Neural progenitor cell (in vitro differentiated cells): ENCODE data around the gene HAPSTR1. TPM values are rescaled to one million over a fixed set of nuclear protein-coding genes. Genes with fewer than 3 reads are reported as not detected.

Experiments used
- DNase-seq: peaks from one replicate; pipeline ENCODE4 v3.0.0-alpha.2; 2016; ENCODE audit warnings: low spot score
- H2AFZ ChIP-seq: fragments of 200-600 bp; sonication (generic); replicated peaks from 2 replicates; pipeline ENCODE4 v1.6.1; 2016; ENCODE audit warnings: antibody characterized with exemption
- H3F3A ChIP-seq: fragments of 200-600 bp; sonication (generic); 2 replicates; pipeline ENCODE4 v1.6.1; 2016; ENCODE audit warnings: antibody characterized with exemption, low read depth
- H3K27ac ChIP-seq: fragments of 200-600 bp; sonication (generic); 2 replicates; pipeline ENCODE4 v1.5.1; 2016; ENCODE audit warnings: mild to moderate bottlenecking
- H3K27me3 ChIP-seq: fragments of 200-600 bp; sonication (generic); 2 replicates; pipeline ENCODE4 v1.6.1; 2016; ENCODE audit warnings: mild to moderate bottlenecking, moderate library complexity
- H3K36me3 ChIP-seq: fragments of 200-600 bp; sonication (generic); 2 replicates; pipeline ENCODE4 v1.5.1; 2016
- H3K4me1 ChIP-seq: fragments of 200-600 bp; sonication (generic); 2 replicates; pipeline ENCODE4 v1.6.1; 2016; ENCODE audit warnings: mixed run types
- H3K4me2 ChIP-seq: fragments of 200-600 bp; sonication (generic); 2 replicates; pipeline ENCODE4 v1.6.1; 2016
- H3K4me3 ChIP-seq: fragments of 200-600 bp; sonication (generic); 2 replicates; pipeline ENCODE4 v1.5.1; 2016
- H3K79me2 ChIP-seq: fragments of 200-600 bp; sonication (generic); 2 replicates; pipeline ENCODE4 v1.6.1; 2016; ENCODE audit warnings: low read depth
- H3K9ac ChIP-seq: fragments of 200-600 bp; sonication (generic); 2 replicates; pipeline ENCODE4 v1.6.1; 2016
- H3K9me3 ChIP-seq: fragments of 200-600 bp; sonication (generic); 2 replicates; pipeline ENCODE4 v1.5.1; 2016; ENCODE audit warnings: low read depth
- H4K20me1 ChIP-seq: fragments of 200-600 bp; sonication (generic); 2 replicates; pipeline ENCODE4 v1.6.1; 2016; ENCODE audit warnings: low read depth
- H3K27ac Mint-ChIP-seq: 3 replicates; pipeline ENCODE4 v1.8.0; 2021; ENCODE audit warnings: mixed read lengths
- H3K27me3 Mint-ChIP-seq: 2 replicates; pipeline ENCODE4 v1.8.0; 2022; ENCODE audit warnings: low read depth, mild to moderate bottlenecking, inconsistent platforms, moderate library complexity, mixed read lengths; ENCODE audit not compliant: insufficient read depth
- H3K36me3 Mint-ChIP-seq: 3 replicates; pipeline ENCODE4 v1.8.0; 2021; ENCODE audit warnings: mixed read lengths
- H3K4me1 Mint-ChIP-seq: 3 replicates; pipeline ENCODE4 v1.8.0; 2021; ENCODE audit warnings: mixed read lengths
- H3K4me3 Mint-ChIP-seq: 3 replicates; pipeline ENCODE4 v1.8.0; 2021; ENCODE audit warnings: mild to moderate bottlenecking, moderate library complexity, mixed read lengths
- H3K9me3 Mint-ChIP-seq: 3 replicates; pipeline ENCODE4 v1.8.0; 2020; ENCODE audit warnings: mixed read lengths
- EZH2 ChIP-seq: fragments of 200-600 bp; sonication (generic); IDR thresholded peaks from 2 replicates; pipeline ENCODE4 v1.6.1; 2017; ENCODE audit warnings: antibody characterized with exemption, mild to moderate bottlenecking, moderate library complexity
- EZH2phosphoT487 ChIP-seq: fragments of 200-600 bp; sonication (generic); IDR thresholded peaks from 2 replicates; pipeline ENCODE4 v1.6.1; 2017; ENCODE audit warnings: antibody characterized with exemption
- total RNA-seq: library from RNA; depleted of rRNA; stranded (reverse); fragments of >200 nt; gene quantifications from 2 replicates; pipeline ENCODE4 v1.2.3, GENCODE V29; 2015; ENCODE audit warnings: low replicate concordance
- TF ChIP-seq, protein P1 (sequence below): fragments of 200-600 bp; sonication (generic); IDR thresholded peaks from 2 replicates; pipeline ENCODE4 v1.5.1; 2017; ENCODE audit warnings: antibody characterized with exemption, mild to moderate bottlenecking

The HAPSTR1 gene
- total RNA-seq, 1 donor from 2014 or later: 77.3 TPM

DNA sequence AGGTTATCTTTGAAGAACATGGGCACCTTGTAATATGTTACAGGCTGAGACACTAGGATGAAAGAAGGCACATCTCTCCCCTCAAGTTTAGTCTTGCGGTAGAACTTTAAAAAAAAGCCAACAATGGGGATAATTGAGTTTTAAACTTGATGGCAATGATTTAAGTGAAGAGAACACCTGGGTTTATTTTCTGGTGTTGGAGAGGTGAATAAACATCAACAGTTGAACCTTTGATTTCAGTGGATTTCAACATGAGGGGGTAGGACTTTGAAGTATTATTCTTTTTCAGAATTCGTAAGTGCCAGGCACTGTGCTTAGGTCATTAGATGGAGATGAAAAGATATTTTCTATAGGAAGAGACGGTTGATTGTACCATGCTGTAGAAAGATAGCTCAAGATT, 22.3 kb downstream of the HAPSTR1 start:
- Histone ChIP-seq H3K4me1 (peaks cover 29% of the 10 kb centered on the region), H3K36me3 (peaks cover 3% of the 10 kb centered on the region), H3F3A (peaks cover 10% of the 10 kb centered on the region), H3K27me3 (no peaks in the 10 kb centered on the region), H2AFZ (no peak overlapping the region), H3K27ac (no peak overlapping the region), H3K4me2 (no peak overlapping the region), H3K9me3 (no peaks in the 10 kb centered on the region), H3K79me2 (peaks cover 100% of the 10 kb centered on the region), H4K20me1 (peaks cover 100% of the 10 kb centered on the region), H3K4me3 (no peak overlapping the region), H3K9ac (no peak overlapping the region)
- Mint-ChIP-seq H3K27ac (no peak overlapping the region), H3K36me3 (peaks cover 55% of the 10 kb centered on the region), H3K27me3 (no peaks in the 10 kb centered on the region), H3K9me3 (no peaks in the 10 kb centered on the region), H3K4me1 (peaks cover 9% of the 10 kb centered on the region), H3K4me3 (no peak overlapping the region)
- DNase-seq: no peak
- TF ChIP-seq EZH2 (no peak), EZH2phosphoT487 (no peak)
- TF ChIP-seq, protein P1, sequence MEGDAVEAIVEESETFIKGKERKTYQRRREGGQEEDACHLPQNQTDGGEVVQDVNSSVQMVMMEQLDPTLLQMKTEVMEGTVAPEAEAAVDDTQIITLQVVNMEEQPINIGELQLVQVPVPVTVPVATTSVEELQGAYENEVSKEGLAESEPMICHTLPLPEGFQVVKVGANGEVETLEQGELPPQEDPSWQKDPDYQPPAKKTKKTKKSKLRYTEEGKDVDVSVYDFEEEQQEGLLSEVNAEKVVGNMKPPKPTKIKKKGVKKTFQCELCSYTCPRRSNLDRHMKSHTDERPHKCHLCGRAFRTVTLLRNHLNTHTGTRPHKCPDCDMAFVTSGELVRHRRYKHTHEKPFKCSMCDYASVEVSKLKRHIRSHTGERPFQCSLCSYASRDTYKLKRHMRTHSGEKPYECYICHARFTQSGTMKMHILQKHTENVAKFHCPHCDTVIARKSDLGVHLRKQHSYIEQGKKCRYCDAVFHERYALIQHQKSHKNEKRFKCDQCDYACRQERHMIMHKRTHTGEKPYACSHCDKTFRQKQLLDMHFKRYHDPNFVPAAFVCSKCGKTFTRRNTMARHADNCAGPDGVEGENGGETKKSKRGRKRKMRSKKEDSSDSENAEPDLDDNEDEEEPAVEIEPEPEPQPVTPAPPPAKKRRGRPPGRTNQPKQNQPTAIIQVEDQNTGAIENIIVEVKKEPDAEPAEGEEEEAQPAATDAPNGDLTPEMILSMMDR: no peak

DNA sequence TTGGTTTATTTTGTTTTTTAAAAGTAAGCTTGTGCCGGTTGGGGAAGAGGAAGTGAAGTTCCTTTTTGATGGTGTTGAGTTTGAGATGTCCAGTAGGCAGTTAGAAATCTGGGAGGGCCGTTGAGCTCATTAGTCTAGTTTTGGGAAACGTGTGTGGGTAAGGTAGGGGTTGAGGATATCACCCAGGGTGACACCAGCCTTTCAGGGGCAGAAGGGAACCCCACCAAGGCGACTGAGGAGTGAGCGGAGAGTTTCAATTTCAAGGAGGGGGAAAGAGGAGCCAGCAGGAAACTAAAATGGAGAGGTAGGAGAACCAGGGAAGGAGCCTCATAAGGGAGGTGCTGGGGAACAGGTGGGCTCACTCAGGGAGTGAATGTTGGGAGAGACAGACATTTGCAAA, 22.7 kb downstream of the HAPSTR1 start:
- Histone ChIP-seq H3K36me3 (peaks cover 3% of the 10 kb centered on the region), H3K27me3 (no peaks in the 10 kb centered on the region), H3K9ac (no peak overlapping the region), H3K4me2 (no peak overlapping the region), H3K4me1 (peaks cover 25% of the 10 kb centered on the region), H3F3A (peaks cover 6% of the 10 kb centered on the region), H3K4me3 (no peak overlapping the region), H3K79me2 (peaks cover 100% of the 10 kb centered on the region), H3K27ac (no peak overlapping the region), H3K9me3 (no peaks in the 10 kb centered on the region), H2AFZ (no peak overlapping the region), H4K20me1 (peaks cover 100% of the 10 kb centered on the region)
- no peak for TF ChIP-seq EZH2phosphoT487
- no peak for TF ChIP-seq EZH2
- TF ChIP-seq, protein P1: no peak
- H3K27ac Mint-ChIP-seq: no peak overlapping the region
- no peaks in the 10 kb centered on the region for H3K27me3 Mint-ChIP-seq
- no peak overlapping the region for H3K4me3 Mint-ChIP-seq
- no peak for DNase-seq
- H3K4me1 Mint-ChIP-seq: peaks cover 9% of the 10 kb centered on the region
- peaks cover 55% of the 10 kb centered on the region for H3K36me3 Mint-ChIP-seq
- H3K9me3 Mint-ChIP-seq: no peaks in the 10 kb centered on the region

DNA sequence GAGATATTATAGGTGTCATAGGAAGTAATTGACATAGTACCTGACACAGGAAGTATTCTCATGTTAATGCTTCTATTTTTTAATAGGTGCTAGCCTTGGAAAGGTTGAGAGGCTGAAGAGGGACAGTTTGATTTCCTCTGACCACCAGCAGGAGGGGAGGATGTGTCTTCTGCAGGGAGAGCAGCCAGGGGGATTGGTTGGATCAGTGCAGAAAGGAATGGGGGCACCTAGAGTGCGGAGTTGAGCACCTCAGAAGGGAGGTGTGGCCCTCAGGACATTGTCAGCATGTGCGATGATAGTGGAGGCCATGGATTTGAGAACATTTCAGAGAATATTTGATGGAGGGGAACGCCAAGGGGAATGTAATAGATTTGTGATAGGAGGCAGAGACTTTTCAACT, 23.4 kb downstream of the HAPSTR1 start:
- no peak overlapping the region for H3K4me3 Mint-ChIP-seq
- H3K9me3 ChIP-seq: no peaks in the 10 kb centered on the region
- H3F3A ChIP-seq: peaks cover 6% of the 10 kb centered on the region
- peaks cover 100% of the 10 kb centered on the region for H3K79me2 ChIP-seq
- H3K36me3 ChIP-seq: peaks cover 3% of the 10 kb centered on the region
- H3K27me3 ChIP-seq: no peaks in the 10 kb centered on the region
- no peak overlapping the region for H2AFZ ChIP-seq
- no peaks in the 10 kb centered on the region for H3K9me3 Mint-ChIP-seq
- H3K36me3 Mint-ChIP-seq: peaks cover 56% of the 10 kb centered on the region
- peaks cover 8% of the 10 kb centered on the region for H3K4me1 Mint-ChIP-seq
- H3K27ac Mint-ChIP-seq: no peak overlapping the region
- no peak for TF ChIP-seq EZH2
- TF ChIP-seq, protein P1: no peak
- no peak for TF ChIP-seq EZH2phosphoT487
- peaks cover 100% of the 10 kb centered on the region for H4K20me1 ChIP-seq
- H3K4me2 ChIP-seq: no peak overlapping the region
- peaks cover 18% of the 10 kb centered on the region for H3K4me1 ChIP-seq
- H3K27me3 Mint-ChIP-seq: no peaks in the 10 kb centered on the region
- no peak overlapping the region for H3K9ac ChIP-seq
- no peak overlapping the region for H3K27ac ChIP-seq
- no peak for DNase-seq
- no peak overlapping the region for H3K4me3 ChIP-seq
